HG02610 (cell line): Measurements from ENCODE around the gene SFT2D3.

Source experiments
- ATAC-seq: cut with Tn5 transposase; IDR thresholded peaks from one replicate; pipeline ENCODE4 v1.9.1; 2021; ENCODE audit warnings: mild to moderate bottlenecking, moderate library complexity; ENCODE audit not compliant: unreplicated experiment

The SFT2D3 gene

DNA sequence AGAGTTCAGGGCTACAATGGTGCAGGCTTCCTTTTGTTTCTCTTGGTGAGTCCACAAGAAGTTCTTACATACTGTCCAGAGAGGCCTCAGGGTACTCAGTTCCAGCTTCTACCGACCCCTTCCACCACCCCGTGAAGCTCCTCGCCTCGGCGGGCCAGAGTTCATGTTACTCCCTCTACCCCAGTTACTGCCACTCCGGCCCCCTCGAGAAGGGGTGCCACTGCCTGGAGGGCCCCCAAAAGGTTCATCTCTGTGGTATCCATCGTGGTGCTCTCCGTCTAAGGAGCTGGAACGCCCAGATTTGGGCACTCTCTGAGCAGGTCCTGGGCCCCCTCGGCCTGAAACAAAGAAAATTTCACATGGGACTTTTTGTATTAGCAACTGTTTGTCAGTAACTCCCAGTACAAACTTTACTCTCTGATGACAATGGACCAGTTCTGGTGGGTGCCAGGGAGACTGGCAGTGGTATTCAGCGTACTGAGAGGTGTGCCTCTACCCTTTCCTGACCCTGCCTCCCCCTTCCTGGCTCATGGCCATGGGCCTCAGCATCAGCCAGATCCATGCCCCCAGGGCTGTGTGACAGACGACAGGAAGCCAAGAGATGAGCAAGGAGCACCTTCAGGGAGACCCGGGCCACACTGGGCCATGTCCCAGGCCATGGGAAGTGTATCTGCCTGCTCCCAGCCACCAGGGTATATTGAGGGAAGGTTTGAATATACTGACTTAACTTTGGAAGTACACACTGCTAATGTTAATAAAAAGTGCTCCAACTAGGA lies 5.1 kb downstream of the SFT2D3 start:
- ATAC-seq, result no peak

DNA sequence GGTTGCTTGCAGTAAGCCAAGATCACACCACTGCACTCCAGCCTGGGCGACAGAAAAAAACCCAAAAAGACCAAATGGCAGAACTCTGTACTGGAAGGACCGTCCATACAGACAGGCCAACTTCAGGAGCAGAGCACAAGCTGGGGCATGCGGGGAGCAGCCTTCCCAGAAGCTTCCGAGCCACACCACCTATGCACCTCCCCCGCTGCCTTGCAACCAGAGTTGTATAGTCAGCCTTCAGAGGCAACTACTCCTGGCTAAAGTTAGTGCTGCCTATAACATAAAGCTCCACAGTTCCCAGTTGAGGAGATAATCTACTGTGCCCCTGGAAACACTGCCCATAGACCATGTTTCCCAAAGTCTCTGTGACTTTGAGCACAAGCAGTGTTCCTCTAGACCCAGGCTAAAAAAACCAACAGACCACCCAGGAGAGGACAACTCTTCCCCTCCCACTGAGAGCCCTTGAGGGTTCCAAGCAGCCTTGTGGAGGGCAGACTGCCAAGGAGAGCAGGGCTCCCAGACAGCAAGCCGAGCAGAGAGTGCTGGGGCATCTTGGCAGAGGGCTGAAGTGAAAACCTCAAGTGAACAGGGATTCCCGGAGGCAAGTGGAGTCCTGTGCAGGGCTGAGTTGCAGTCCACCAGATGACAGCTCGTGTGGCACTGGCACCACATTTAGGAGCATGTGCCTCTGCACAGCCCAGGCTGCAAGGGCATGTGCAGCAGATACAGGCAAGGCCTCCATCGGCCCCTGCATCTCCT lies 6.8 kb downstream of the SFT2D3 start:
- ATAC-seq, result no peak

GRCh38 chr2:127709336-127709735 lies 8.0 kb downstream of the SFT2D3 start:
- ATAC-seq, result no peak

GRCh38 chr2:127712999-127713398 lies 11.7 kb downstream of the SFT2D3 start:
- no peak for ATAC-seq

- ATAC-seq, result no peak
Measured at GRCh38 chr2:127713562-127713961, 12.3 kb downstream of the SFT2D3 start.

- ATAC-seq, result no peak
Measured at GRCh38 chr2:127715778-127716449, 14.6 kb downstream of the SFT2D3 start.

- ATAC-seq, result no peak
Measured at GRCh38 chr2:127718271-127718670, 17.0 kb downstream of the SFT2D3 start.

- ATAC-seq, result no peak
Measured at GRCh38 chr2:127719301-127720218, 18.3 kb downstream of the SFT2D3 start.

GRCh38 chr2:127721311-127721977 lies 20.1 kb downstream of the SFT2D3 start:
- ATAC-seq, result no peak

DNA sequence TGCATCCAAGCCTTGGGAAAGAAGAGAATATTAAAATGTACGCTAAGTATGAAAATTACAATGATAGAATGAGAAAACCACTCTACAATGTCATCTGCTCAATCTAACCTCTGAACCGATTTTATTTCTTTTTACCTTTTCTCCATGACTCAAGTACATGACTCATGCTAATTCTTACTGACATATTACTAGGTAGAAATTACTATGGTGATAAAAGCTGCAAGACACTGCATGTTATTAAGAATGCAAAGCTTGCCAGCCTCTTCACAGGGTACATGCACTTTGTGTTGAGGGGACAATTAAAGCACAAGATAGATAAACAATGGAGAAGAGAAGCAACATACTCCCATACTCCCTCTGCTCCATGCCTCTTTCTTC lies 20.7 kb downstream of the SFT2D3 start:
- no peak for ATAC-seq

DNA sequence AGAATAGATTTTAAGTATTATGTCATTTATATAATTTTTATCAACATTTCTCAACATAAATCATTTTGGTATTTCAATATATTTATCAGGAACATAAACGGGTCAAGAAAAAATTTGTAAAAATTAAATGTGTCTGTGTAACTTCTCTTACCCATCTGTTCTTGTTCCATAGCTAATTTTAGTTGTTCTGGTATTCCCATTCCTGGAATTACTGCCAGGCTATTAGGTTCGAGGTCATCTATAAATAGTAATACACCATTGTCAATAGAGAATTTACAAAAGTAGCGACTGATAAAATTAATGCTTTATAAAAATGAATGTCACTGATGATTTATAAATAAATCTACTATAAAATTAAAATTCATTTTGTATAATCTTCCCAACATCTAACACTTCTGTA lies 21.5 kb downstream of the SFT2D3 start:
- no peak for ATAC-seq

- ATAC-seq, result no peak
Measured at GRCh38 chr2:127726158-127726880, 25.0 kb downstream of the SFT2D3 start.

DNA sequence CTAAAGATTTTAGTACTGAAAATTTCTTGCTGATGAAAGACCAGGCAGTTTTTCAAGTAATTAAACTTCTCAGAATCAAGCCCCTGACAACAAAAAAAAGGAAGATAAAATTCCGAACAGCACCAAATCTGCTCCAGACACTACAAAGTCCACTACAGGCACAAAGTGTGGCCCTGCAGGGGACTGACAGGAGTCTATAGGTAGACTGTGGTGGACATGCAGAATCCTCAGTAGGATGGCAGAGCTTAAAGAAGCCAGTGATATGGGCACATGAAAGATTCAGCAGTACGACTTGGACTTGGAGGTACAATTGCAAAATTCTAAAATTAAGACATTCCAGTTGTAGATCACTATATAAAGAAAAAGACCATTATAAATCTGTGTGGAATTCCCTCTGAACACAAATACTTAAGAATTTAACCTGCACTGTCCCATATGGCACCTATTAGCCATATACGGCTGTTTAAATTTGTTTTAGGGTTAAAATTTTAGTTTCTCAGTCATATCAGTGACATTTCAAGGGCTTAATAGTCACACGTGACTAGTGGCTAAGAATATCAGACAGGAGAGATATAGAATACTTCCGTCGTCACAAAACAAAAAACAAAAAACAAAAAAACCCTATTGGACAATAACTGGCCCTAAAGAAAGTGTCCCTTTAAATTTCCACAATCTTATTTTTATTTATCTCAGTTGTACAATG lies 32.0 kb downstream of the SFT2D3 start:
- no peak for ATAC-seq

DNA sequence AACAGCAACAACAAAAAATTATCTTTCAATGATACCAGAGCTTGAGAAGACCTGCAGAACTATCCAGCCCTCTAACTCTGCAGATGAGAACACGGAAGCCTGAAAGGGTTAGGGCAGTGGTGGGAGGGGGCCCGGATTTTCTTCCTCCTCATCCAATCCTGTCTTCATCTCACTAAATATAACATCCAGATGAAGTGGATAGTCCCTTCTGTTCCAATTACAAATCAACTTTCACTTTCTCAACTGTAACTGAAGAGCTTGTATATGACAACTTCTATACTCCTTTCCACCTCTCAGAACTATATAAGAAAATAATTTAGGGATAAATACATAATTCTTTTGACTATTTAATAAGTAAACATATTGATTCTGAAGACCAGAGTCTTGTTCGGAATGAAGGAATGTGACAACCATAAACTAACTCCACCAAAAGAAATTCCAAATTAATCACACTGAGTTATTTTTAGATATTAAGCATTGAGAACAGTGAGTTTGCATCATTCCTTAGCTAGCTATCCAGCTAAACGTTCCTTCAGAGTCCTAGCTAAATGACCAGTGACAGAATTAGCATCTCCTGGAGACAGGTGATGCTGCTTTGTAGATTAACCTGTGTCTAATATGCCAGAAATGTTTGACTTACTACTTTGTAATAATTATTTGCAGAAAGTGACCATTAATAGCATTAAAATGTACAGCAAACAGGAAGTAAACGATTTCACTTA lies 32.7 kb downstream of the SFT2D3 start:
- ATAC-seq, result no peak

GRCh38 chr2:127735044-127735443 lies 33.7 kb downstream of the SFT2D3 start:
- no peak for ATAC-seq

DNA sequence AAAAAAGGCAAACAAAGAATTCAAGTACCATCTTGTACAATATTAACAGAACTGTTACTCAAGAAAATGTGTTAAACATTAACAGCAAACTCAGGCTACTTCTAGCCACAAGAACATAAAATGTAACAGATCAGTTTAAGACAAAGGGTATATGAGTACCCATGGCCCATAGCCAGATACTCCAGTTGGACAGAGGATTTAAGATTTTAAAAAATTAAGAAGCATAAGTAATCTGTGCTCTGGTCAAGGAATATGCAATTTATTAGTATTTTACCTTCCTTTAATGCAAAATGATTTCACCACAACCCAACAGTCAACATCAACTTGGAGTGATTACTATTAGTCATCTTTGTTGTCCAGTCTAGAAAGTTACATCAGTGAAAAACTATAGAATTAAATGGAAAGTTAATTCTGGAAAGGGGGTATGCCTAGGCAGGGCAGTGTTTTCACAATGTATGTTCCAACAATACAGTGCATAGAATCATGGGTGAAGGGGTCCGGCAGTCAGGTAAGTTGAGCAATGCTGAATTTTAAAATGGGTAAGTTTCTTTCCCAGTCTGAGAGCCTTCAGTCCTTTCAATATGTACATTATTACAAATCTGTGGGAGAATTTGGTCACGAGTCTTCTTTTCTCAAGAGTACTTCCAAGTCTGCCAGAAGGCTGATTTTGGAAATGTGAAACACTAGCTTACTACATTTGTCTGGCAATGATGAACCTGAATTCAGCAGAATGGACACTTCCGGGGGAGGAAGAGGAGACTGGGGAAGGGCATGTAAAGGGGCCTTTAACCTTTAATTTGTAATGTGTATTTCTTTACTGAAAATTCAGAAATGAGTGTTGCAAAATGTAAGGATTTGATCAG lies 34.5 kb downstream of the SFT2D3 start:
- ATAC-seq, result no peak

GRCh38 chr2:127737892-127738291 lies 36.6 kb downstream of the SFT2D3 start:
- ATAC-seq, result no peak
